Prostate gland (tissue), 2 donors: ENCODE results near the gene KLF18.

Source experiments
- CTCF ChIP-seq, 4 experiments: fragments of 200-600 bp in 2 of 4; fragments of 450-650 bp in 2 of 4; sonication (generic) in 2 of 4; IDR thresholded peaks; 1 replicate in 3 of 4; 2 replicates in 1 of 4; pipeline ENCODE4 v1.5.1; 2016 to 2019; ENCODE audit warnings: antibody characterized with exemption in 4 of 4, mild to moderate bottlenecking in 2 of 4, moderate library complexity in 2 of 4
- POLR2AphosphoS5 ChIP-seq: sonication (generic); formaldehyde crosslinking; IDR thresholded peaks from one replicate; pipeline ENCODE4 v1.6.1; 2017; ENCODE audit warnings: antibody characterized with exemption

- TF ChIP-seq CTCF (IDR thresholded peaks at IDR 0.05) (no peak), POLR2AphosphoS5 (no peak)
Observed at GRCh38 chr1:44138239-44138638, 3.2 kb downstream of the KLF18 start.
